ENCODE measurements around the gene PES1. TPM values are rescaled to one million over a fixed set of nuclear protein-coding genes. Genes with fewer than 3 reads are reported as not detected.

PES1 gene
- total RNA-seq, 1 experiment from 2014 or later = 167 TPM

GRCh38 chr22:30564045-30564760, 27.5 kb downstream of the PES1 start:
- Histone ChIP-seq H3K79me2 (ENCODE audit: insufficient read depth, low read length) (no peaks in the 10 kb centered on the region), H3K9ac (ENCODE audit: low read length) (no peak overlapping the region), H3K9me3 (ENCODE audit: control insufficient read depth in 1 of 2, insufficient read depth in 1 of 2, low read depth in 1 of 2, low read length in 2 of 2) (no peaks in the 10 kb centered on the region), H2AFZ (ENCODE audit: low read depth, low read length, poor library complexity, severe bottlenecking) (no peak overlapping the region), H3K4me1 (ENCODE audit: control insufficient read depth in 1 of 2, insufficient read depth in 2 of 2, low read length in 2 of 2) (peaks cover 9 to 37% of the 10 kb centered on the region in 2 experiments; a peak in 3 of 4 replicates), H3K27ac (ENCODE audit: low read depth, low read length) (no peak overlapping the region), H3K27me3 (ENCODE audit: insufficient read depth, low read length) (no peaks in the 10 kb centered on the region; the same call in 1 of the 2 replicates), H4K20me1 (ENCODE audit: insufficient read depth) (no peaks in the 10 kb centered on the region), H3K4me2 (ENCODE audit: low read length) (no peak overlapping the region), H3K9me2 (ENCODE audit: insufficient read depth) (no peaks in the 10 kb centered on the region), H3K36me3 (ENCODE audit: control insufficient read depth in 1 of 2, insufficient read depth in 2 of 2, low read length in 2 of 2) (no peaks in the 10 kb centered on the region), H3K4me3 (replicated peaks in 1 of 2; ENCODE audit: low read depth in 1 of 2, low read length in 2 of 2) (no peak overlapping the region)
- no peak for TF ChIP-seq ZNF274 (IDR thresholded peaks at IDR 0.05; ENCODE audit: low read depth, low read length)
- no peak for TF ChIP-seq ELF1 (IDR thresholded peaks at IDR 0.05; ENCODE audit: borderline replicate concordance, low read depth)
- no peak for TF ChIP-seq POLR2A (IDR thresholded peaks at IDR 0.05; ENCODE audit: borderline replicate concordance, extremely low read depth, insufficient read depth, insufficient read length)
- no peak for TF ChIP-seq JUND (IDR thresholded peaks at IDR 0.05)
- no peak for TF ChIP-seq RAD21 (IDR thresholded peaks at IDR 0.05; ENCODE audit: low read depth)
- TF ChIP-seq SP1 (IDR thresholded peaks at IDR 0.05; ENCODE audit: low read depth) = no peak
- RAD21 ChIA-PET (ENCODE audit: low non-redundant PET in 1 of 2, low total read pairs in 2 of 2, uncharacterized antibody in 2 of 2, unreplicated experiment in 2 of 2) = no interaction called here
- ATAC-seq (no peak), DNase-seq (ENCODE audit: low read depth, low spot score) (no peak)
- CTCF ChIA-PET = no interaction called here
- intact Hi-C loops (cut with micrococcal nuclease) = no loop called here
- POLR2A ChIA-PET = no interaction called here
- no TSS peak for BruUV-seq (replicated peaks)

- RAD21 ChIA-PET (ENCODE audit: low non-redundant PET in 1 of 2, low total read pairs in 2 of 2, uncharacterized antibody in 2 of 2, unreplicated experiment in 2 of 2) = no interaction called here
- H3K9me3 ChIP-seq (ENCODE audit: control insufficient read depth in 1 of 2, insufficient read depth in 1 of 2, low read depth in 1 of 2, low read length in 2 of 2) = no peaks in the 10 kb centered on the region
- H3K79me2 ChIP-seq (ENCODE audit: insufficient read depth, low read length) = no peaks in the 10 kb centered on the region
- peak; percentile 8 for DNase-seq (ENCODE audit: low read depth, low spot score)
- POLR2A ChIA-PET = no interaction called here
- H3K27me3 ChIP-seq (ENCODE audit: insufficient read depth, low read length) = no peaks in the 10 kb centered on the region; the same call in 1 of the 2 replicates
- H3K9me2 ChIP-seq (ENCODE audit: insufficient read depth) = no peaks in the 10 kb centered on the region
- CTCF ChIA-PET = interaction anchor here (1.0 kb wide), 1 partner anchor 193 kb away, joined by 3 read pairs; no protein-coding TSS in a partner anchor
- H3K4me3 ChIP-seq (replicated peaks in 1 of 2; ENCODE audit: low read depth in 1 of 2, low read length in 2 of 2) = no peak overlapping the region
- peak overlapping the region; percentile 50 for H3K4me2 ChIP-seq (ENCODE audit: low read length)
- peak overlapping the region; percentile 51 for H2AFZ ChIP-seq (ENCODE audit: low read depth, low read length, poor library complexity, severe bottlenecking)
- no peak overlapping the region for H3K9ac ChIP-seq (ENCODE audit: low read length)
- peaks cover 9 to 37% of the 10 kb centered on the region in 2 experiments; a peak in 3 of 4 replicates for H3K4me1 ChIP-seq (ENCODE audit: control insufficient read depth in 1 of 2, insufficient read depth in 2 of 2, low read length in 2 of 2)
- TF ChIP-seq MAX (IDR thresholded peaks at IDR 0.05) = peak; percentile 40; the same call in 1 of the 2 replicates
- TF ChIP-seq SP1 (IDR thresholded peaks at IDR 0.05; ENCODE audit: low read depth) = peak; percentile 38; the same call in 1 of the 2 replicates
- TF ChIP-seq YY1 (IDR thresholded peaks at IDR 0.05; ENCODE audit: extremely low read depth, insufficient replicate concordance, low read depth, low read length) = no peak
- peak; percentile 55; the same call in 1 of the 2 replicates for TF ChIP-seq FOSL1 (IDR thresholded peaks at IDR 0.05; ENCODE audit: low read depth)
- intact Hi-C loops (cut with micrococcal nuclease) = no loop called here
- no peak overlapping the region for H3K27ac ChIP-seq (ENCODE audit: low read depth, low read length)
- BruUV-seq (replicated peaks) = no TSS peak
- peak; percentile 55 for ATAC-seq
- H3K36me3 ChIP-seq (ENCODE audit: control insufficient read depth in 1 of 2, insufficient read depth in 2 of 2, low read length in 2 of 2) = no peaks in the 10 kb centered on the region
- H4K20me1 ChIP-seq (ENCODE audit: insufficient read depth) = no peaks in the 10 kb centered on the region
Measured at GRCh38 chr22:30562366-30562765, 29.3 kb downstream of the PES1 start.

All from HCT116 (cell line).